Measurements from ENCODE around the gene ADH6.

The ADH6 gene

DNA sequence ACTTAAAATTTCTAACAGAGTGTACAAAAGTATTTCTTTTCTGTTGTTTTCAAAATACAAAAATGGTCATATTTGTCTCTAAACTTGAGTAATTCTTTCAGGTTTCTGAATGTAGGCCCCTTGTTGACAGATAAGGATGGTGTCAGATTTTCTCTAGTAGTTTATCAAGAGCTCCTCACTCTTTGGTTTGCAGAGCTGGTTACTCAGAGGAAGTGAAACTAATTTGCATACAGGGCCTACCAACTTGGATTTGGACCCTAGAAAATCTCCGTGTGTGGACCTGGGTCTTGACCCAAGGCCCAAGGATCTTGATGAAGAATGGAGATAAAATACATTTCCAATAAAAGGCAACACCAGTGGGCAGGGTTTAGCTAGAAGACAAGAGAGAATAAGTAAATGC is 433 bp upstream of the ADH6 start:
- no peak overlapping the region for H3K27ac ChIP-seq (ENCODE audit: low read depth, low read length)
- no peaks in the 10 kb centered on the region for H3K9me3 ChIP-seq (ENCODE audit: control insufficient read depth in 5 of 5, low read length in 5 of 5)
- no peaks in the 10 kb centered on the region for H3K36me3 ChIP-seq (ENCODE audit: control insufficient read depth in 5 of 5, insufficient read depth in 5 of 5, low read length in 5 of 5)
- H3K4me1 ChIP-seq (ENCODE audit: control insufficient read depth in 5 of 5, insufficient read depth in 5 of 5, low read length in 5 of 5) = peaks cover 0 to 14% (median 6%) of the 10 kb centered on the region in 5 donors
- no peak overlapping the region for H3K4me3 ChIP-seq (ENCODE audit: low read depth in 1 of 5, low read length in 5 of 5)
- H3K27me3 ChIP-seq (ENCODE audit: control insufficient read depth in 5 of 5, insufficient read depth in 4 of 5, low read length in 5 of 5) = no peaks in the 10 kb centered on the region
- no peak overlapping the region for H3K9ac ChIP-seq (ENCODE audit: low read length in 5 of 5)

DNA sequence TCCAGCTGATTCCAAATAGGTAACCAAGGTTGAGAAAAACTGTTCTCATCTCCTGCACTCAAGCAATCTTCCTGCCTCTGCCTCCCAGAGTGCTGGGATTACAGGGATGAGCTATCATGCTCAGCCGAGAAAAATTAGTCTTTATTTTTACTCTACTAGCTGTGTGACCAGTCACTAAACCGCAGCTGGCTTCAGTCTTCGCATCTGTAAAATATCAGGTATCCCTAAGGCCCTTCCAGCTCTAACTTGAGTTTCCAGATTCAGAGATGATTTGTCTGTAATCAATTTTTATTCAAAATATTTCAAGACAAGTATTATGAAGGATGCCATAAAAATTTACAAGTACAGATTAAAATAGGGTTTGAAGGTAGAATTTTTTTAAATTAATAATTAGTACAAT is 3.5 kb downstream of the ADH6 start:
- H3K27me3 ChIP-seq (ENCODE audit: control insufficient read depth in 5 of 5, insufficient read depth in 4 of 5, low read length in 5 of 5) = no peaks in the 10 kb centered on the region
- no peaks in the 10 kb centered on the region for H3K36me3 ChIP-seq (ENCODE audit: control insufficient read depth in 5 of 5, insufficient read depth in 5 of 5, low read length in 5 of 5)
- no peak overlapping the region for H3K27ac ChIP-seq (ENCODE audit: low read depth, low read length)
- H3K9ac ChIP-seq (ENCODE audit: low read length in 5 of 5) = no peak overlapping the region
- no peak overlapping the region for H3K4me3 ChIP-seq (ENCODE audit: low read depth in 1 of 5, low read length in 5 of 5)
- H3K9me3 ChIP-seq (ENCODE audit: control insufficient read depth in 5 of 5, low read length in 5 of 5) = no peaks in the 10 kb centered on the region
- H3K4me1 ChIP-seq (ENCODE audit: control insufficient read depth in 5 of 5, insufficient read depth in 5 of 5, low read length in 5 of 5) = no peaks in the 10 kb centered on the region

DNA sequence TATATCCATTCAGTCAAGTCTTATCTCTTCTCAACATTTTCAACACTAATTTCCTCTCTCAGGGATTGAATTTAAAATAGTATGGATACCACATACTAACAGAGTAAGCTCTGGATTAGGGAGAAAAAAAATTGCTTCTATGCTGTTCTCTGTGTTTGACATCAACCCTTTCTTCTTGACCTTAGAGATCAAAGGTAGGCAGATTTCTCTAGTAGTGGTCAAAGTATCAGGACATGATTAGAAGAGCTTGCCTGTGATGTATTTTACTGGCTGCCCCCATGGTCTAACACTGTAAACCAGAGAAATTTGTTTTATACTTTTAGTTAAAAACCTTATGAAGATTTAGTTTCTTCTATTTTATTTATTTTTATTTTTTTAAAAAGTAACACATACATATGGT is 8.3 kb downstream of the ADH6 start:
- Histone ChIP-seq H3K36me3 (ENCODE audit: control insufficient read depth in 5 of 5, insufficient read depth in 5 of 5, low read length in 5 of 5) (no peaks in the 10 kb centered on the region), H3K9ac (ENCODE audit: low read length in 5 of 5) (no peak overlapping the region), H3K27ac (ENCODE audit: low read depth, low read length) (no peak overlapping the region), H3K4me3 (ENCODE audit: low read depth in 1 of 5, low read length in 5 of 5) (no peak overlapping the region), H3K9me3 (ENCODE audit: control insufficient read depth in 5 of 5, low read length in 5 of 5) (no peaks in the 10 kb centered on the region), H3K4me1 (ENCODE audit: control insufficient read depth in 5 of 5, insufficient read depth in 5 of 5, low read length in 5 of 5) (peaks cover 0 to 9% (median 0%) of the 10 kb centered on the region in 5 donors), H3K27me3 (ENCODE audit: control insufficient read depth in 5 of 5, insufficient read depth in 4 of 5, low read length in 5 of 5) (no peaks in the 10 kb centered on the region)

DNA sequence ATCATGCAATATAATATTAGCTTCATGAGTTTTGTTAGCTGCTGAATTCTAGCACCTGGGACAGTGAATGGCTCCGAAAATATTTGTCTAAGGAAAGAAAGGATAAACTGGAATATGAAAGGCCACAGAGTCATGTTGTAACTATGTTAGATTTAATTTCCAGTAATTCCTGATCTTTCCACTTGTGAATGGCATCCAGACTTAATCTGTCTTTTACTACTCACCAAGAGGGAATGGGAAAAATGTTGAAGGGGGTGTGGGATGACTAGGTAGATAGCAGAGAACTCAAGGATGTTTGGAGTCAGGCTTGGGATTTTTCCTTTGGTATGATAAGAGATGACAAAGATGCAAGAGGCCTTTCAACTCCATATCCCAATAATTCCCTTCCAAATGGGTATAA is 9.4 kb downstream of the ADH6 start:
- Histone ChIP-seq H3K36me3 (ENCODE audit: control insufficient read depth in 5 of 5, insufficient read depth in 5 of 5, low read length in 5 of 5) (no peaks in the 10 kb centered on the region), H3K27ac (ENCODE audit: low read depth, low read length) (no peak overlapping the region), H3K4me1 (ENCODE audit: control insufficient read depth in 5 of 5, insufficient read depth in 5 of 5, low read length in 5 of 5) (peaks cover 0 to 21% (median 10%) of the 10 kb centered on the region in 5 donors)

DNA sequence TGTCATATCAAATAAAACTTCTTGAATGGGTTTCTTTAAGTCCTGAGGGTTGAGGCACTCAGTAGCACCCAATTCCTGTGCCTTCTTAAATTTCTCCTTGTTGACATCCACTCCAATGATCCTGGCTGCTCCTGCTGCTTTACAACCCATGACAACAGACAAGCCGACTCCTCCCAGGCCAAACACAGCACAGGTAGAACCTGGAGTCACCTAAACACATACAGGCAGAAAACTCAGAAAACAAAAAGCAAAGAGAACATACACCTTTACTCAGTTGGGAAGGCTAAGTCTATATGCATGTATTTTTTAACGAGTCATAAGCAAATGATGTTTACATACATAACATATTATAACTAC is 10.3 kb downstream of the ADH6 start:
- Histone ChIP-seq H3K9ac (ENCODE audit: low read length in 5 of 5) (no peak overlapping the region), H3K27ac (ENCODE audit: low read depth, low read length) (peak overlapping the region; percentile 55), H3K27me3 (ENCODE audit: control insufficient read depth in 5 of 5, insufficient read depth in 4 of 5, low read length in 5 of 5) (no peaks in the 10 kb centered on the region), H3K9me3 (ENCODE audit: control insufficient read depth in 5 of 5, low read length in 5 of 5) (no peaks in the 10 kb centered on the region), H3K4me3 (ENCODE audit: low read depth in 1 of 5, low read length in 5 of 5) (no peak overlapping the region), H3K36me3 (ENCODE audit: control insufficient read depth in 5 of 5, insufficient read depth in 5 of 5, low read length in 5 of 5) (no peaks in the 10 kb centered on the region), H3K4me1 (ENCODE audit: control insufficient read depth in 5 of 5, insufficient read depth in 5 of 5, low read length in 5 of 5) (peaks cover 0 to 25% (median 10%) of the 10 kb centered on the region in 5 donors)

More for the DNA sequence above, 9.4 kb downstream of the ADH6 start:
- H3K9me3 ChIP-seq (ENCODE audit: control insufficient read depth in 5 of 5, low read length in 5 of 5) = no peaks in the 10 kb centered on the region
- no peak overlapping the region for H3K4me3 ChIP-seq (ENCODE audit: low read depth in 1 of 5, low read length in 5 of 5)
- no peaks in the 10 kb centered on the region for H3K27me3 ChIP-seq (ENCODE audit: control insufficient read depth in 5 of 5, insufficient read depth in 4 of 5, low read length in 5 of 5)
- H3K9ac ChIP-seq (ENCODE audit: low read length in 5 of 5) = no peak overlapping the region

DNA sequence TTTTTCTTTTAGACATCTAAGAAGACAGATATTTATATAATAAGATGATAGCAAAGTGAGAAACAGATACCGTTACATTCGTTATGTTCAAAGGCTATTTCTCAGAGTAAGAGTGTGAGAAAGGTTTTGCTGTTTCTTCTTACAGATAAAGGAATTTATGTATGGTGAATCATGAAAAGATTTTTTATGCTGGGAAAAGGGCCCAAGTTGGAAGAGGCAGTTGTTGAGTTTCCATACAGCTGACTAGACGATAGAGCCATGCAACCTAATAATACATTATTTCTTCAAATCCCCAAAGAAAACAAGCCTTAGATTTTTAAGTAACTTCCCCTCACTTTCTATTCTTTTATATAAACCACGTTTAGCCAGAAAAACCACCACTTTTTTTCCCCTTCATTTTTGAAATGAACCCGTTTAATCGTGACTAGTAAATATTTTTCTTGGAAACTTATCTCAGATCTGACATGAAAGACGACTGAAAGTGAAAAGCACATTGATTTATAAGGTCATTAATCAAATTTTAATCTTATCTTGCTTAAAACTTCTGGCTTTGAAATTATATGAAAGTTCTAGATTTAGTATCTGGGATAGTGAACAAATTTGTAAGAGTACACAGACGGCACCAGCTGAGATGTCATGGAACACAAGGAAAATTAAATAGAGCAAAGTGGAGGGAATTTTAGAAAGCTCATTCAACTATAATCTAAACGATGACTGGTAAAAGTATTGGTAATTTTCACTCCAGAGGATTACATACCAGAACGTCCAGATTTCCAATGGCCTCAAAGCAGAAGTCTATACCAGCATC is 10.9 kb downstream of the ADH6 start:
- H3K4me3 ChIP-seq (ENCODE audit: low read depth in 1 of 5, low read length in 5 of 5) = no peak overlapping the region
- peak overlapping the region in 1 of 5 donors; percentile 3 for H3K9ac ChIP-seq (ENCODE audit: low read length in 5 of 5)
- H3K27ac ChIP-seq (ENCODE audit: low read depth, low read length) = peak overlapping the region; percentile 55
- H3K9me3 ChIP-seq (ENCODE audit: control insufficient read depth in 5 of 5, low read length in 5 of 5) = no peaks in the 10 kb centered on the region
- peaks cover 0 to 31% (median 13%) of the 10 kb centered on the region in 5 donors for H3K4me1 ChIP-seq (ENCODE audit: control insufficient read depth in 5 of 5, insufficient read depth in 5 of 5, low read length in 5 of 5)
- no peaks in the 10 kb centered on the region for H3K27me3 ChIP-seq (ENCODE audit: control insufficient read depth in 5 of 5, insufficient read depth in 4 of 5, low read length in 5 of 5)
- H3K36me3 ChIP-seq (ENCODE audit: control insufficient read depth in 5 of 5, insufficient read depth in 5 of 5, low read length in 5 of 5) = no peaks in the 10 kb centered on the region

DNA sequence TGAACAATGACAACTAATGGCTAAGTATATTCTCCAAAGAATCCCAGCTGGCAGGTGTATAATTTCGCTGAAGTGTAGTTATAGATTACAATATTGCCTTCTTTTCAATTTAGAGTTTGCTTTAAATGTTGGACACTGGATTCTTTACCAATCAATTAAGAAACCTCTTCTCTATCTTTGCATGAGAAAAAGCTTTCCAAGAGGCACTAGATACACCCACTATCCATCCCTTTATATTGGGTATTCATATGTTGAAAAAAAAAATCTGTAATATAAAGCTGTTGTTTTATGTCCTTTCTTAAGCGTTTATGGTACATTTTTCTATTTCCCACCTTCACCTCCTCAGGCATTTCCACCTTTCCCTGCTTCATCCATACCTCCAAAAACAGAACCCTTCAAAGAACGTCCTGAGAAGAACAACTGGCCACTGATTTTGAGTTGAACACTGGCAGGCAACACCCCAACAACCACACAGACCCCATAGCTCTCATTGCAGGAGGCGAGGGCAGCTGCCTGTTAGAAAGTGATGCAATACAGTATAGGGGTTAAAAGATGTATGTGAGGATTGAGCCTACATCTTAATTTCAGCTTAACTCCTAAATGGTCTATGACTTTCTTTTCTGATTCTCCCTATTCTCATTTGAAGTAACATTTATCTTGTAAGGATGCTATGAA is 11.8 kb downstream of the ADH6 start:
- Histone ChIP-seq H3K36me3 (ENCODE audit: control insufficient read depth in 5 of 5, insufficient read depth in 5 of 5, low read length in 5 of 5) (no peaks in the 10 kb centered on the region), H3K9ac (ENCODE audit: low read length in 5 of 5) (no peak overlapping the region), H3K27me3 (ENCODE audit: control insufficient read depth in 5 of 5, insufficient read depth in 4 of 5, low read length in 5 of 5) (no peaks in the 10 kb centered on the region), H3K9me3 (ENCODE audit: control insufficient read depth in 5 of 5, low read length in 5 of 5) (no peaks in the 10 kb centered on the region), H3K27ac (ENCODE audit: low read depth, low read length) (no peak overlapping the region), H3K4me1 (ENCODE audit: control insufficient read depth in 5 of 5, insufficient read depth in 5 of 5, low read length in 5 of 5) (peaks cover 0 to 40% (median 21%) of the 10 kb centered on the region in 5 donors), H3K4me3 (ENCODE audit: low read depth in 1 of 5, low read length in 5 of 5) (no peak overlapping the region)

DNA sequence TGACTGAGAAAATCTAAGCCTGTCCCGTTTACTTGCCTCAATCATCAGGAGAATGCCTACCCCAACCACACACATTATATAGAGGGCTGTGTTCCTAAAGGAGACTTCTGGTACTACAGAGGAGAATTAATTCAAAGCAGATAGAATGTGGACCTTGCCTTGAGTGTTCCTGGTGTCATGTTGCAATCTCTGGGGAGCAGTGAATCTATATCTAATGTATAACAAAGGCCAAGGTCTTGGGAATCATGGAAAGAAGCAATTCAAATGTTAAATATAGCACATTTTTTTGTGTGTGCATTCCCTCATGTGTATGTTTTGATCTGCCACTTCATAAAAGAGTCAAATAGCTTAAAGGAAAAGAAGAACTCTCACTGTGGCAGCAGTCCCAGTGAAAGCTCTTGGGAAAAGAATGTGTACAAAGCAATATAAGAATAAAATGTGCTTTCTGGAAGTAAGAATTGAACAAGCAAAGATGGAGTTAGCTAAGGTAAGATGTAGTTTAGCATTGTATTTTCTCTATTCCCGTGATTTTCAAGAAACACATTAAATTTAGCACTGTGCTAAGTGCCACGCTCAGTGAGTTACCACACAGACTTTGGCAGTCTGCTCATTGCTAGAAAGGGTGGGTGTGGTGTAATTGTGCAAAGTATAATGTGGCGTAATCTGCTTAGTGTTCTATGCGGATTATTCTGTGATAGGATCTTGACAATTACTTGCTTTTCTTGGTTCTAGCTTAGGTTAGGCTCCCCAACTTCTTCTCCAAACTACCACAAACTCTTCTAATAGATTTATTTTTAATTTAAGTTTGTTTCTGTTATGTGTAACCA is 13.7 kb downstream of the ADH6 start:
- H3K4me3 ChIP-seq (ENCODE audit: low read depth in 1 of 5, low read length in 5 of 5) = no peak overlapping the region
- peaks cover 0 to 50% (median 31%) of the 10 kb centered on the region in 5 donors for H3K4me1 ChIP-seq (ENCODE audit: control insufficient read depth in 5 of 5, insufficient read depth in 5 of 5, low read length in 5 of 5)
- H3K27ac ChIP-seq (ENCODE audit: low read depth, low read length) = peak overlapping the region; percentile 89
- no peaks in the 10 kb centered on the region for H3K9me3 ChIP-seq (ENCODE audit: control insufficient read depth in 5 of 5, low read length in 5 of 5)
- H3K9ac ChIP-seq (ENCODE audit: low read length in 5 of 5) = peak overlapping the region in 1 of 5 donors; percentile 77
- H3K27me3 ChIP-seq (ENCODE audit: control insufficient read depth in 5 of 5, insufficient read depth in 4 of 5, low read length in 5 of 5) = no peaks in the 10 kb centered on the region
- no peaks in the 10 kb centered on the region for H3K36me3 ChIP-seq (ENCODE audit: control insufficient read depth in 5 of 5, insufficient read depth in 5 of 5, low read length in 5 of 5)

DNA sequence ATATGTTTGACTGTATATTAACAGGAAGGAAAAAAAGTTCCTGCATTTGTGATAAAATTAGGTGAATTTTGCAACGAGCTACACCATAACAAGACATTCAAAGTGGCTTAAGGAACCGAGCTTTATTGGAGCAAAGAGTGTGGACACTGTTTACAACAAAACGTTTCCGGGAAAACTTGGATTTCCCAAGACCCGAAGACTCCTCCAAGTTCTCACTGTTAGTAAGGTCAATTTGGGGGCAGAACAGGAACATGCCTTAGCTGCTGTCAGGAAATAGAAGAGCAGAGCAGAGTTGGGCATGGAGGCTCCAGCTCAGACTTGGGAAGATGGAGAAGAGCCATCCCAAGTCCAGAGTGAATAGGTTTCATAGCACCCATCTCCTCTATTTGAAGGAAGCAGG is 16.5 kb downstream of the ADH6 start:
- Histone ChIP-seq H3K4me3 (ENCODE audit: low read depth in 1 of 5, low read length in 5 of 5) (no peak overlapping the region), H3K4me1 (ENCODE audit: control insufficient read depth in 5 of 5, insufficient read depth in 5 of 5, low read length in 5 of 5) (peaks cover 0 to 44% (median 31%) of the 10 kb centered on the region in 5 donors), H3K27me3 (ENCODE audit: control insufficient read depth in 5 of 5, insufficient read depth in 4 of 5, low read length in 5 of 5) (no peaks in the 10 kb centered on the region), H3K27ac (ENCODE audit: low read depth, low read length) (peak overlapping the region; percentile 89), H3K36me3 (ENCODE audit: control insufficient read depth in 5 of 5, insufficient read depth in 5 of 5, low read length in 5 of 5) (no peaks in the 10 kb centered on the region), H3K9ac (ENCODE audit: low read length in 5 of 5) (peak overlapping the region in 3 of 5 donors; percentile 11 to 83 (median 40)), H3K9me3 (ENCODE audit: control insufficient read depth in 5 of 5, low read length in 5 of 5) (no peaks in the 10 kb centered on the region)

All from subcutaneous abdominal adipose tissue (tissue), 5 donors.